ENCODE data around the gene ATP5PF.

ATP5PF gene

DNA sequence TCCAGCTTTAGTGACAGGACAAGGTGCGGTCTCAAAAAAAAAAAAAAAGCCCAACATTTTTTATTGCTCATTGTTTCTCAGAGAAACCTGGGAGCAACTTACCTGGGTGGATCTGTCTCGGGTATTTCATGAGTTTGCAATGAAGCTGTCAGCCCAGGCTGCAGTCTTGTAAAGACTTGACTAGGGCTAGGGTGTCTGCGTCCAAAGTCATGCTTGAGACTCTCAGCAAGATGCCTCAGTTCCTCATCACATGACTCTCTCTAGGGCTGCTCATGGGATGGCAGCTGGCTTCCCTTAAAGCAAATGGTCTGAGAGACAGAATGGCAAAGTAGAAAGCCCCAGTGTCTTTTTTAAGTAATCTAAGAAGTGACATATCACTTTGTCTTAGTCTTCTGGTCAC, 8.2 kb upstream of the ATP5PF start:
- no peak for DNase-seq (ENCODE audit: low read depth)
- TF ChIP-seq, protein P1, sequence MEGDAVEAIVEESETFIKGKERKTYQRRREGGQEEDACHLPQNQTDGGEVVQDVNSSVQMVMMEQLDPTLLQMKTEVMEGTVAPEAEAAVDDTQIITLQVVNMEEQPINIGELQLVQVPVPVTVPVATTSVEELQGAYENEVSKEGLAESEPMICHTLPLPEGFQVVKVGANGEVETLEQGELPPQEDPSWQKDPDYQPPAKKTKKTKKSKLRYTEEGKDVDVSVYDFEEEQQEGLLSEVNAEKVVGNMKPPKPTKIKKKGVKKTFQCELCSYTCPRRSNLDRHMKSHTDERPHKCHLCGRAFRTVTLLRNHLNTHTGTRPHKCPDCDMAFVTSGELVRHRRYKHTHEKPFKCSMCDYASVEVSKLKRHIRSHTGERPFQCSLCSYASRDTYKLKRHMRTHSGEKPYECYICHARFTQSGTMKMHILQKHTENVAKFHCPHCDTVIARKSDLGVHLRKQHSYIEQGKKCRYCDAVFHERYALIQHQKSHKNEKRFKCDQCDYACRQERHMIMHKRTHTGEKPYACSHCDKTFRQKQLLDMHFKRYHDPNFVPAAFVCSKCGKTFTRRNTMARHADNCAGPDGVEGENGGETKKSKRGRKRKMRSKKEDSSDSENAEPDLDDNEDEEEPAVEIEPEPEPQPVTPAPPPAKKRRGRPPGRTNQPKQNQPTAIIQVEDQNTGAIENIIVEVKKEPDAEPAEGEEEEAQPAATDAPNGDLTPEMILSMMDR (conservative IDR thresholded peaks at IDR 0.05; ENCODE audit: low read depth, low read length) = no peak
- H3K4me3 ChIP-seq (ENCODE audit: low read depth, low read length) = no peak overlapping the region

DNA sequence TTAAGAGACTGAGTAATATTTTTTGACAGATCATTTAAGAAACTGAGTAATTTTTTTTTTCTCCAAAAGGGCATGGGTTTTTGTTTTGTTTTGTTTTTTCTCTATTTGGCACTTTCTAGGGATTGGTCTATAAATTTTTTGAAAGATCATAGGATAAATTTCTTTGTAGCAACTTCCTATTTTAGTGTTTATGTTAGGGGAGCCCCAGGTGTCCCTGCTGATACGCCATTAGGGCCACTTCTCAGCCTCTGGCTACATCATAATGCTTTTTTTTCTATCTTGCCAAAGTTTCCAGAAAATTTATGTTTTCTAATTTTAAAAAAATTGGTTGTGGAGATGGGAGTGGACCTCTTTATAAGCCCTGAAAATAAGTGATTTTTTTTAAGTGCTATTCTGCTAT, 2.7 kb upstream of the ATP5PF start:
- DNase-seq (ENCODE audit: low read depth) = no peak
- no peak overlapping the region for H3K4me3 ChIP-seq (ENCODE audit: low read depth, low read length)
- TF ChIP-seq, protein P1 (conservative IDR thresholded peaks at IDR 0.05; ENCODE audit: low read depth, low read length) = no peak

DNA sequence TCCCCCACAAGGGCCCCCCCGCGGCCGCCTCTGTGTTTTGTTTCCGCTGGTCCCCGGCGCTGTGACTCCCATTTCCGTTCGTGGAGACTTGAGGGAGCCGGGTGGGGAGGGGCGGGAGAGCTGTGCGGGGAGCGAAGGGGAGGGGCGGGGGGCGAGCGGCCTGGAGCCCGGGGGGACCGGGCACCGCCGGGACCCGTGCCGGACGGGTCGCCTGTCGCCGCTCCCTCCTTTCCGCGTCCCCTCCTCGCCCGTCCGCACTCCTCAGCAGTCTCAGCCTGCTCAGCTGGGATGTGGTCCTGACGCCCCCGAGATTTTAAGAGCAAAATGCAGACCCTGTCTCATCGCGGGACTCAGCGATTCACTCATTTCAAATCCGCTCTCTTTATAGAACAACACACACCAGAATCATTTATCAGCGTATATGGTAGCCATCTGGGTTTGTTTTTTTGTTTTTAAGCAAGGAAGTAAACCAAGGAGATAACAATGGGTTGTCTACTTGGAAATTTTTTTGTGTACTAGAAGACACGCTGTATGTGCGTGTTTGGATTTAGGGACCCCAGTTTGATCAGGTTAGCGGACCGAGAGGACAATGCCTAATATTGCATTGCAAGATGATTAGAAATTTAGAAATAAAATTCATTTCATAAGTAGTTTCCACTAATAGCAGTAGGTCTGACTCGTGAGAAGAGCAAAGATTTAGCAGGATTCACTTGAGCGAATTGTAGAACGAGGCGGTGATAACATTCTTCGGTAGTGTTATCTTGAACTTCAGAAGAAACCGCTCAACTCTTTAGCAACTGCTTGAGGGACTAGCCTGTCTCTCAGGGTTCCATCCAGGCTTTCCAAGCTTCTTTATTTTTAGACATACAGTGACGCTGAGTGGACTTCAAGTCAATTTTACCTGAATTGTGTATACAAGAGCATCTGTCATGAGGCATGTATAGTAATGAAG, 1.2 kb upstream of the ATP5PF start:
- TF ChIP-seq, protein P1 (conservative IDR thresholded peaks at IDR 0.05; ENCODE audit: low read depth, low read length) = no peak
- H3K4me3 ChIP-seq (ENCODE audit: low read depth, low read length) = peak overlapping the region; percentile 90
- peak; percentile 81 for DNase-seq (ENCODE audit: low read depth)

DNA sequence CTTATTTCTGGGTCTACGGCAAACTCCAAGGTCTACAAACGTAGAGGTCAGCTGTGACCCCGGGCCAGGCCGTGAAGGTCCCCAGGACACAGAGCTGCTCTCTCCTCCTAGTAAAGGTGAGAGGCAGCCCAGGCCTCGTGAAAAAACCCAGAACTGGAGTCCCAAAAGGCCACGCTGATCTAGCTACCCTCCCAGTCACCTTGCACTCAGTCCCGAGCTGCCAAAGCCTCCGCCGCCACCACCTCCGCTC, 125 bp downstream of the ATP5PF start:
- no peak for DNase-seq (ENCODE audit: low read depth)
- H3K4me3 ChIP-seq (ENCODE audit: low read depth, low read length) = peak overlapping the region; percentile 90
- TF ChIP-seq, protein P1 (conservative IDR thresholded peaks at IDR 0.05; ENCODE audit: low read depth, low read length) = no peak

DNA sequence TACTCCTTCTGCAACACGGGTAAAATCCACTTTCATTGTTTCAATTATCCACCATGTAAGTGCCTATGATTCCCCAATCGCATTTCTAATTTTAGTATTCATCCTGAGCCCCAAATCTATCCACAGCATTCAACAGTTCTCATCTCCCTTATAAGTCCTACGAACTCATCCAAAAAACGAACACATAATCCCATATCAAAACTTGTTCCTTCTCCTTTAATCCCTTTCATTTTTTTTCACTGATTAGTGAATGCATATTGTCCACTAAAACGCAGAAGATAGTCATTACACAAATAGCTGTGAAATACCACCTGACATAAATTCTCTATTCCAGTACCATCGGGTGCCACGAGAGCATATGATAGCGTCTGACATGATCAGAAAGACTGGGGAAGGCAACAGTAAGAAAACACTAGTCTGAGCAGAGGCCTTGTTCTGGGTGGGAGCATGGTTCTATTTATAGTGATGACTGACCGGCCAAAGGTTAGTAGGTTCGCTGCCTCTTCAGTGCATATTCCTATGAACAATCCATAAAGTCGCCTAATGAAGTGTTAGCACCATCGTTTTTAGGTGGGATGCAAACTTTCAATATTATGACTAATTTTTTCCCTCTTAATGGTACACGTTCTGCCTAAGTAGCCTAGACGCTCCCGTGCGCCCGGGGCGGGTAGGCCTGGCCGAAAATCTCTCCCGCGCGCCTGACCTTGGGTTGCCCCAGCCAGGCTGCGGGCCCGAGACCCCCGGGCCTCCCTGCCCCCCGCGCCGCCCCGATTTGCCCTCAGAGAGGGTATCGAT, 648 bp downstream of the ATP5PF start:
- peak; percentile 64 for DNase-seq (ENCODE audit: low read depth)
- peak overlapping the region; percentile 90 for H3K4me3 ChIP-seq (ENCODE audit: low read depth, low read length)

DNA sequence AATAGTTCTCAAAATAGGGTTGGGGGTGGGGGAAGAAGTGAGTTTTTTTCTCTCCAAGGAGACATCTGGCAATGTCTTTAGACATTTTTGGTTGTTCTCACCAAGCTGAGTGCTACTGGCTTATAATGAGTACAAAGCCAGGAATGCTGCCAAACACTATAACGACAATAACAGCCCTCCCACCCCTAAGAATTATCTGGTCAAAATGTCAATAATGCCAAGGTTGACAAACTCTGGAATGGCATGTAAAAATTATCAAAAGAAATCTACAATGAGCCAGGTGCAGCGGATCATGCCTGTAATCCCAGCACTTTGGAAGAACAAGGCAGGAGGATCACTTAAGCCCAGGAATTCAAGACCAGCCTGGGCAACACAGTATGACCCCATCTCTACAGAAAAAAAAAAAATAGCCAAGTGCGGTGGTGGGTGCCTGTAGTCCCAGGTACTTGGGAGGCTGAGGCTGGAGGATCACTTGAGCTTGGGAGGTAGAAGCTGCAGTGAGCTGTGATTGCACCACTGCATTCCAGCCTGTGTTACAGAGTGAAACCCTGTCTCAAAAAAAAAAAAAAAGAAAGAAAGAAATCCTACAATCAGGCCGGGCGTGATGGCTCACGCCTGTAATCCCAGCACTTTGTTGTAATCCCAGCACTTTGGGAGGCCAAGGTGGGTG, 2.5 kb downstream of the ATP5PF start:
- TF ChIP-seq, protein P1 (conservative IDR thresholded peaks at IDR 0.05; ENCODE audit: low read depth, low read length) = no peak
- peak; percentile 19 for DNase-seq (ENCODE audit: low read depth)
- H3K4me3 ChIP-seq (ENCODE audit: low read depth, low read length) = no peak overlapping the region

More for the DNA sequence above, 648 bp downstream of the ATP5PF start:
- TF ChIP-seq, protein P1 (conservative IDR thresholded peaks at IDR 0.05; ENCODE audit: low read depth, low read length) = no peak

Data from choroid plexus epithelial cell (primary cell).